Mesothelial cell of epicardium (in vitro differentiated cells): ENCODE measurements around the gene ARRDC4. TPM values are rescaled to one million over a fixed set of nuclear protein-coding genes. Genes with fewer than 3 reads are reported as not detected.

Experiments used
- DNase-seq, 2 experiments: peaks; one replicate each; pipeline ENCODE4 v3.0.0; 2021; ENCODE audit warnings: low spot score in 2 of 2; ENCODE audit not compliant: unreplicated experiment in 2 of 2
- H3K27ac Mint-ChIP-seq: 2 replicates; pipeline ENCODE4 v1.8.0; 2021; ENCODE audit warnings: mixed read lengths
- H3K27me3 Mint-ChIP-seq: 2 replicates; pipeline ENCODE4 v1.8.0; 2021; ENCODE audit warnings: low read depth, mixed read lengths
- H3K36me3 Mint-ChIP-seq: 2 replicates; pipeline ENCODE4 v1.8.0; 2021; ENCODE audit warnings: mixed read lengths
- H3K4me1 Mint-ChIP-seq: 2 replicates; pipeline ENCODE4 v1.8.0; 2021; ENCODE audit warnings: mixed read lengths
- H3K4me3 Mint-ChIP-seq: 2 replicates; pipeline ENCODE4 v1.8.0; 2021; ENCODE audit warnings: mild to moderate bottlenecking, moderate library complexity, mixed read lengths
- H3K9me3 Mint-ChIP-seq: 2 replicates; pipeline ENCODE4 v1.8.0; 2021; ENCODE audit warnings: mixed read lengths
- total RNA-seq: library from RNA; stranded (reverse); gene quantifications from 3 replicates; pipeline ENCODE4 v1.2.1, GENCODE V29; 2021
- TF ChIP-seq, protein P1 (sequence below): fragments of 200-600 bp; sonication (generic); IDR thresholded peaks from one replicate; pipeline ENCODE4 v1.5.0; 2021; ENCODE audit warnings: antibody characterized with exemption; ENCODE audit not compliant: unreplicated experiment

Gene ARRDC4
- total RNA-seq, 1 donor from 2014 or later = 16.2 TPM

GRCh38 chr15:97930230-97930629 is 30.3 kb upstream of the ARRDC4 start:
- Mint-ChIP-seq H3K4me1 (no peaks in the 10 kb centered on the region), H3K9me3 (peaks cover 43% of the 10 kb centered on the region), H3K36me3 (no peaks in the 10 kb centered on the region), H3K27ac (no peak overlapping the region), H3K27me3 (no peaks in the 10 kb centered on the region), H3K4me3 (no peak overlapping the region)
- TF ChIP-seq, protein P1, sequence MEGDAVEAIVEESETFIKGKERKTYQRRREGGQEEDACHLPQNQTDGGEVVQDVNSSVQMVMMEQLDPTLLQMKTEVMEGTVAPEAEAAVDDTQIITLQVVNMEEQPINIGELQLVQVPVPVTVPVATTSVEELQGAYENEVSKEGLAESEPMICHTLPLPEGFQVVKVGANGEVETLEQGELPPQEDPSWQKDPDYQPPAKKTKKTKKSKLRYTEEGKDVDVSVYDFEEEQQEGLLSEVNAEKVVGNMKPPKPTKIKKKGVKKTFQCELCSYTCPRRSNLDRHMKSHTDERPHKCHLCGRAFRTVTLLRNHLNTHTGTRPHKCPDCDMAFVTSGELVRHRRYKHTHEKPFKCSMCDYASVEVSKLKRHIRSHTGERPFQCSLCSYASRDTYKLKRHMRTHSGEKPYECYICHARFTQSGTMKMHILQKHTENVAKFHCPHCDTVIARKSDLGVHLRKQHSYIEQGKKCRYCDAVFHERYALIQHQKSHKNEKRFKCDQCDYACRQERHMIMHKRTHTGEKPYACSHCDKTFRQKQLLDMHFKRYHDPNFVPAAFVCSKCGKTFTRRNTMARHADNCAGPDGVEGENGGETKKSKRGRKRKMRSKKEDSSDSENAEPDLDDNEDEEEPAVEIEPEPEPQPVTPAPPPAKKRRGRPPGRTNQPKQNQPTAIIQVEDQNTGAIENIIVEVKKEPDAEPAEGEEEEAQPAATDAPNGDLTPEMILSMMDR = no peak
- no peak for DNase-seq

DNA sequence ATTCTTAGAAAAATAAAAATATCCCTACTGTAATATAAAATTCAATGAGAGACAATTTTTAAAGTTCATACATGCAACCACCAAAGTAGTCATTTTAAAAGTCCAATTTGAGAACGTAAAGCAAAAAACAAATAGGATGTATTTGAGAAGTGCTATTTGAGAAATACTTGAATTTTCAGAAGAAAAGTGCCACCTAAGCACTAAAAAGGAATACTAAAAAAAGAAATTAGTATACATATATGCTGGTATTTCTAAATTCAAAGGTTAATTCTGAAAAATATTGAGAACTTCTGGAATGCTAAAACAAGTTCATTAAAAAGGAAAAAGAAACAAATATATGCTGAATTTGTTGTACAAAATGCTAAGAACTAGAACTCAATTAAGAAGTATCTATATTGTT is 29.2 kb upstream of the ARRDC4 start:
- no peak for DNase-seq
- Mint-ChIP-seq H3K36me3 (no peaks in the 10 kb centered on the region), H3K4me1 (no peaks in the 10 kb centered on the region), H3K27ac (no peak overlapping the region), H3K27me3 (no peaks in the 10 kb centered on the region), H3K4me3 (no peak overlapping the region), H3K9me3 (peaks cover 39% of the 10 kb centered on the region)
- TF ChIP-seq, protein P1 = no peak

GRCh38 chr15:97933589-97933988 is 26.9 kb upstream of the ARRDC4 start:
- DNase-seq = no peak
- Mint-ChIP-seq H3K27me3 (peaks cover 3% of the 10 kb centered on the region), H3K36me3 (no peaks in the 10 kb centered on the region), H3K9me3 (peaks cover 30% of the 10 kb centered on the region), H3K4me3 (no peak overlapping the region), H3K4me1 (no peaks in the 10 kb centered on the region), H3K27ac (no peak overlapping the region)
- TF ChIP-seq, protein P1 = no peak

GRCh38 chr15:97940993-97941392 is 19.5 kb upstream of the ARRDC4 start:
- no peaks in the 10 kb centered on the region for H3K36me3 Mint-ChIP-seq
- no peak overlapping the region for H3K27ac Mint-ChIP-seq
- no peaks in the 10 kb centered on the region for H3K9me3 Mint-ChIP-seq
- no peak for DNase-seq
- no peaks in the 10 kb centered on the region for H3K4me1 Mint-ChIP-seq
- peaks cover 30% of the 10 kb centered on the region for H3K27me3 Mint-ChIP-seq
- H3K4me3 Mint-ChIP-seq = no peak overlapping the region
- TF ChIP-seq, protein P1 = no peak

- no peaks in the 10 kb centered on the region for H3K9me3 Mint-ChIP-seq
- no peaks in the 10 kb centered on the region for H3K36me3 Mint-ChIP-seq
- no peaks in the 10 kb centered on the region for H3K4me1 Mint-ChIP-seq
- no peak overlapping the region for H3K27ac Mint-ChIP-seq
- TF ChIP-seq, protein P1 = no peak
- DNase-seq = no peak
- H3K27me3 Mint-ChIP-seq = peaks cover 35% of the 10 kb centered on the region
- H3K4me3 Mint-ChIP-seq = no peak overlapping the region
These were observed 18.9 kb upstream of the ARRDC4 start for GRCh38 chr15:97941572-97941971.

- no peak overlapping the region for H3K27ac Mint-ChIP-seq
- no peaks in the 10 kb centered on the region for H3K36me3 Mint-ChIP-seq
- H3K27me3 Mint-ChIP-seq = peaks cover 50% of the 10 kb centered on the region
- DNase-seq = no peak
- no peaks in the 10 kb centered on the region for H3K4me1 Mint-ChIP-seq
- no peak overlapping the region for H3K4me3 Mint-ChIP-seq
- TF ChIP-seq, protein P1 = no peak
- no peaks in the 10 kb centered on the region for H3K9me3 Mint-ChIP-seq
These were observed 15.8 kb upstream of the ARRDC4 start for GRCh38 chr15:97944724-97945123.
